ENCODE results near the gene GRK5.

The GRK5 gene

GRCh38 chr10:119314061-119314460 is 106.7 kb downstream of the GRK5 start:
- no peak overlapping the region for H3K4me3 ChIP-seq (ENCODE audit: low read depth, low read length)
- TF ChIP-seq CTCF (conservative IDR thresholded peaks at IDR 0.05; ENCODE audit: low read depth, low read length), result no peak

GRCh38 chr10:119314486-119314885 is 107.1 kb downstream of the GRK5 start:
- no peak overlapping the region for H3K4me3 ChIP-seq (ENCODE audit: low read depth, low read length)
- no peak for DNase-seq (ENCODE audit: low read depth)
- no peak for TF ChIP-seq CTCF (conservative IDR thresholded peaks at IDR 0.05; ENCODE audit: low read depth, low read length)

More at GRCh38 chr10:119314061-119314460, 106.7 kb downstream of the GRK5 start:
- DNase-seq (ENCODE audit: low read depth), result no peak

- H3K4me3 ChIP-seq (ENCODE audit: low read depth, low read length), result no peak overlapping the region
- no peak for TF ChIP-seq CTCF (conservative IDR thresholded peaks at IDR 0.05; ENCODE audit: low read depth, low read length)
- DNase-seq (ENCODE audit: low read depth), result peak; percentile 93
These were observed 108.0 kb downstream of the GRK5 start for GRCh38 chr10:119315128-119316001.

GRCh38 chr10:119316002-119316358 is 108.6 kb downstream of the GRK5 start:
- TF ChIP-seq CTCF (conservative IDR thresholded peaks at IDR 0.05; ENCODE audit: low read depth, low read length), result no peak
- H3K4me3 ChIP-seq (ENCODE audit: low read depth, low read length), result no peak overlapping the region
- DNase-seq (ENCODE audit: low read depth), result no peak

- DNase-seq (ENCODE audit: low read depth), result peak; percentile 84
- TF ChIP-seq CTCF (conservative IDR thresholded peaks at IDR 0.05; ENCODE audit: low read depth, low read length), result no peak
- H3K4me3 ChIP-seq (ENCODE audit: low read depth, low read length), result no peak overlapping the region
These were observed 109.3 kb downstream of the GRK5 start for GRCh38 chr10:119316729-119317097.

GRCh38 chr10:119318411-119319160 is 111.2 kb downstream of the GRK5 start:
- DNase-seq (ENCODE audit: low read depth), result no peak
- no peak for TF ChIP-seq CTCF (conservative IDR thresholded peaks at IDR 0.05; ENCODE audit: low read depth, low read length)
- H3K4me3 ChIP-seq (ENCODE audit: low read depth, low read length), result no peak overlapping the region

Measured in choroid plexus epithelial cell (primary cell).